H1 (cell line): ENCODE measurements around the gene CABLES2.

Source experiments
- CEBPB ChIP-seq: IDR thresholded peaks from 2 replicates; pipeline ENCODE4 v1.6.1; 2012; ENCODE audit warnings: low read depth, low read length
- CHD1 ChIP-seq: IDR thresholded peaks from 2 replicates; pipeline ENCODE4 v1.6.1; 2012; ENCODE audit warnings: low read depth, low read length, improper control_type of control experiment
- CREB1 ChIP-seq: IDR thresholded peaks from 2 replicates; pipeline ENCODE4 v1.6.1; 2012; ENCODE audit warnings: inconsistent platforms
- EZH2 ChIP-seq: fragments of 200-600 bp; sonication (generic); IDR thresholded peaks from 2 replicates; pipeline ENCODE4 v1.7.1; 2012; ENCODE audit warnings: low read depth, mild to moderate bottlenecking, moderate library complexity, low read length, inconsistent platforms; ENCODE audit not compliant: severe bottlenecking
- POLR2A ChIP-seq, 2 experiments: IDR thresholded peaks; 1 replicate in 1 of 2; 2 replicates in 1 of 2; pipeline ENCODE4 v1.6.1; 2011; ENCODE audit warnings: low read depth in 2 of 2, low read length in 2 of 2, mild to moderate bottlenecking in 2 of 2; ENCODE audit errors: control extremely low read depth in 1 of 2
- RFX5 ChIP-seq: IDR thresholded peaks from 2 replicates; pipeline ENCODE4 v1.6.1; 2011; ENCODE audit warnings: low read depth, low read length, improper control_type of control experiment, borderline replicate concordance
- ZNF274 ChIP-seq: IDR thresholded peaks from 2 replicates; pipeline ENCODE4 v1.7.0; 2012; ENCODE audit warnings: low read length, borderline replicate concordance; ENCODE audit errors: extremely low read depth
- TF ChIP-seq, protein P1 (sequence below), 3 experiments: IDR thresholded peaks; 1 replicate in 2 of 3; 2 replicates in 1 of 3; pipeline versions ENCODE4 v1.5.1 to v1.6.1; 2011; ENCODE audit warnings: low read length in 3 of 3, mild to moderate bottlenecking in 3 of 3, inconsistent platforms in 2 of 3, low read depth in 1 of 3, moderate library complexity in 1 of 3; ENCODE audit not compliant: insufficient read depth in 1 of 3; ENCODE audit errors: control extremely low read depth in 1 of 3
- TF ChIP-seq, protein P2 (sequence below): IDR thresholded peaks from 2 replicates; pipeline ENCODE4 v1.6.1; 2011; ENCODE audit warnings: low read depth, mild to moderate bottlenecking, low read length; ENCODE audit not compliant: insufficient read depth

DNA sequence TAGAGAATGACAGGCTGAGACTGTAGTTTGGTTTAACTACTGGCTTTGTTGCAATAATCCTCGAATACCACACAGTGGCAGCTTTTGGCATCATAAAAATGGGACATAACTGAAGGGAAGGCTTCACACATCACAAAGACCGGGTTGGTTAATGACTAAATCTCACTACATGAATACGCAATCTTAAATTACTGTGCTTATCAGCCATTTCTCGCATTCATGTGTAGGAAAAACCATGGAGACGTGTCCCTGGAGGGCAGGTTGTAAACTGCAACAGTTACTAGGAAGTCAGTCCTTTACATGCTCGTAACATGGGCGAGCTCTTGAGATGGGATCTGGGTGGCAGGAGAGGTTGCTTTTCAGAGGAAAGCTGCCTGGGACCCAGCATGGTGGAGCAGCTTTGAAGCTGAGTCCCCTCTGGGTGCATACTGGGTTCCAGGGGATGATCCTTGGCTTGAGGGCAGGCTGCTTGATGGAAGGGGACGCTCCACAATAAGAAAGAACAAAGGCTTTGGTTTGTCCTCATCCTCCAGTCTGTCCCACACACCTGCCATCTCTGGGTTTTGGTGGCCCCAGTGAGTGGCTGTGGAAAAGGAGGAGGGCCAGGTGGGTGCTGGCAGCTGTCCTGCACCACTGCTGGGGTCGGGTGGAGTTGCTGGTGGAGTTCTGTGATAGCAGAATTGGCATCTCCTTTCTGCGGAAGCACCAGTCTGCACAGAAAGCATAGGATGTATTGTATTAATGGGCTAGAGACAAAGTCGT is 18.1 kb downstream of the CABLES2 start:
- TF ChIP-seq, protein P1, sequence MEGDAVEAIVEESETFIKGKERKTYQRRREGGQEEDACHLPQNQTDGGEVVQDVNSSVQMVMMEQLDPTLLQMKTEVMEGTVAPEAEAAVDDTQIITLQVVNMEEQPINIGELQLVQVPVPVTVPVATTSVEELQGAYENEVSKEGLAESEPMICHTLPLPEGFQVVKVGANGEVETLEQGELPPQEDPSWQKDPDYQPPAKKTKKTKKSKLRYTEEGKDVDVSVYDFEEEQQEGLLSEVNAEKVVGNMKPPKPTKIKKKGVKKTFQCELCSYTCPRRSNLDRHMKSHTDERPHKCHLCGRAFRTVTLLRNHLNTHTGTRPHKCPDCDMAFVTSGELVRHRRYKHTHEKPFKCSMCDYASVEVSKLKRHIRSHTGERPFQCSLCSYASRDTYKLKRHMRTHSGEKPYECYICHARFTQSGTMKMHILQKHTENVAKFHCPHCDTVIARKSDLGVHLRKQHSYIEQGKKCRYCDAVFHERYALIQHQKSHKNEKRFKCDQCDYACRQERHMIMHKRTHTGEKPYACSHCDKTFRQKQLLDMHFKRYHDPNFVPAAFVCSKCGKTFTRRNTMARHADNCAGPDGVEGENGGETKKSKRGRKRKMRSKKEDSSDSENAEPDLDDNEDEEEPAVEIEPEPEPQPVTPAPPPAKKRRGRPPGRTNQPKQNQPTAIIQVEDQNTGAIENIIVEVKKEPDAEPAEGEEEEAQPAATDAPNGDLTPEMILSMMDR (IDR thresholded peaks at IDR 0.05; ENCODE audit: control extremely low read depth in 1 of 3, insufficient read depth in 1 of 3, low read depth in 1 of 3, low read length in 3 of 3) = no peak
- TF ChIP-seq RFX5 = no peak
- TF ChIP-seq POLR2A (IDR thresholded peaks at IDR 0.05; ENCODE audit: control extremely low read depth in 1 of 2, low read depth in 2 of 2, low read length in 2 of 2) = peak; percentile 25 to 63
- no peak for TF ChIP-seq CHD1
- TF ChIP-seq EZH2 = no peak
- TF ChIP-seq CEBPB = no peak
- no peak for TF ChIP-seq ZNF274
- TF ChIP-seq, protein P2, sequence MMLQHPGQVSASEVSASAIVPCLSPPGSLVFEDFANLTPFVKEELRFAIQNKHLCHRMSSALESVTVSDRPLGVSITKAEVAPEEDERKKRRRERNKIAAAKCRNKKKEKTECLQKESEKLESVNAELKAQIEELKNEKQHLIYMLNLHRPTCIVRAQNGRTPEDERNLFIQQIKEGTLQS = no peak
- no peak for TF ChIP-seq CREB1
